ENCODE data around the gene STK10. TPM values are rescaled to one million over a fixed set of nuclear protein-coding genes. Genes with fewer than 3 reads are reported as not detected.

STK10 gene
- polyA plus RNA-seq, 1 donor (not counting 4 experiments of a cell fraction or from before 2014, with no cell fraction given): 19.8 TPM

DNA sequence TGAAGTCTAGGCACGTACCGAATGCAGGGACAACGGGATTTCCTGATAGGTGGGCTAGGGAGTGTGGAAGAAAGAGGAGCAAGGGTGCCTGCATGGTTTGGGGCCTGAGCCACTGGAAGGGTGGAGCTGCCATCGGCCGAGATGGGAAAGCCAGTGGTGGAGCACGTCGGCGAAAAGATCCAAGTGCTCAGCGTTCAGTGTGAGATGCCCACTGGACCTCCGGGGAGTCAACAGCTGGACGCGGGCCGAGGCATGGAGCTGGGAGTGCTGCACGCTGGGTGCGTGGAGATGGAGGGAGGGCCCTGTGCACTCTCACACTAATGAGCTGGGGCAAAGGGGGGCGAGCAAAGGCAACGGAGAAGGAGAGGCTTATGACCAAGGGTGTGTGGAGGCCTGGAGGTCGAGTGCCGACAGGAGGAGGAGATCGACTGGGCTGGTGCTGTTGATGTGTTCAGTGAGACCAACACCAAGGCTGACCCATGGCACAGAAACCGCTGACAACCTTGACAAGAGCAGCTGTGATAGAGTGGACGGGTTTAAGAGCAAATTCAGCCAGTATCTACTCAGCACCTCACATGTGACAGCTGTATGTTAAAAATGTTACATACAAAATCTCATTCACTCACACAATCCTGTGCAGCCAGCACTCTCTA, 85.7 kb downstream of the STK10 start:
- FAIRE-seq (no peak), DNase-seq (ENCODE audit: low read depth, low spot score) (no peak)
- TF ChIP-seq EZH2 (IDR thresholded peaks at IDR 0.05; ENCODE audit: low read length) (no peak), CTCF (optimal IDR thresholded peaks at IDR 0.05 in 1 of 3, IDR thresholded peaks at IDR 0.05 in 1 of 3, conservative IDR thresholded peaks at IDR 0.05 in 1 of 3; ENCODE audit: extremely low read depth in 1 of 3, insufficient read depth in 2 of 3, low read length in 3 of 3) (no peak)
- H3K27ac ChIP-seq (ENCODE audit: control insufficient read depth, insufficient read depth, low read length): no peak overlapping the region
- dilution Hi-C loops (cut with MboI; ENCODE audit: extremely low pct_ligation_motif_present, low sequenced_read_pairs): no loop called here
- H3K4me2 ChIP-seq (ENCODE audit: control insufficient read depth, extremely low read depth, insufficient read depth, low read depth, low read length): peak overlapping the region; percentile 85
- no peaks in the 10 kb centered on the region for H4K20me1 ChIP-seq (ENCODE audit: control insufficient read depth, extremely low read depth, insufficient read depth, low read length)
- H3K4me1 ChIP-seq (ENCODE audit: control insufficient read depth, extremely low read depth, insufficient read depth, low read length): peaks cover 35% of the 10 kb centered on the region
- H3K79me2 ChIP-seq (ENCODE audit: control insufficient read depth, insufficient read depth, low read length): peaks cover 1% of the 10 kb centered on the region
- H3K27me3 ChIP-seq (ENCODE audit: control insufficient read depth, extremely low read depth, insufficient read depth, low read length): no peaks in the 10 kb centered on the region
- H3K4me3 ChIP-seq (ENCODE audit: control insufficient read depth in 2 of 3, extremely low read depth in 1 of 3, insufficient read depth in 2 of 3, low read depth in 1 of 3, low read length in 3 of 3): no peak overlapping the region
- H2AFZ ChIP-seq (ENCODE audit: control insufficient read depth, low read length): no peak overlapping the region
- no peaks in the 10 kb centered on the region for H3K9me3 ChIP-seq (ENCODE audit: control insufficient read depth, low read depth, low read length)
- no peak overlapping the region for H3K9ac ChIP-seq (ENCODE audit: control insufficient read depth, extremely low read depth, insufficient read depth, low read length)
- H3K9me1 ChIP-seq (ENCODE audit: control insufficient read depth, extremely low read depth, insufficient read depth, low read length): peaks cover 3% of the 10 kb centered on the region
- H3K36me3 ChIP-seq (ENCODE audit: control insufficient read depth in 2 of 2, extremely low read depth in 1 of 2, insufficient read depth in 2 of 2, low read length in 2 of 2): peaks cover 18 to 29% of the 10 kb centered on the region in 2 experiments

- peak; percentile 39 for FAIRE-seq
- H2AFZ ChIP-seq (ENCODE audit: control insufficient read depth, low read length): no peak overlapping the region
These were observed 86.3 kb downstream of the STK10 start for GRCh38 chr5:172101547-172102217.

More at GRCh38 chr5:172101547-172102217, 86.3 kb downstream of the STK10 start:
- peaks cover 1% of the 10 kb centered on the region for H3K79me2 ChIP-seq (ENCODE audit: control insufficient read depth, insufficient read depth, low read length)
- H3K9me1 ChIP-seq (ENCODE audit: control insufficient read depth, extremely low read depth, insufficient read depth, low read length): peaks cover 3% of the 10 kb centered on the region
- H3K9me3 ChIP-seq (ENCODE audit: control insufficient read depth, low read depth, low read length): no peaks in the 10 kb centered on the region
- no peak overlapping the region for H3K27ac ChIP-seq (ENCODE audit: control insufficient read depth, insufficient read depth, low read length)
- no peaks in the 10 kb centered on the region for H3K27me3 ChIP-seq (ENCODE audit: control insufficient read depth, extremely low read depth, insufficient read depth, low read length)
- peaks cover 28% of the 10 kb centered on the region for H3K4me1 ChIP-seq (ENCODE audit: control insufficient read depth, extremely low read depth, insufficient read depth, low read length)
- no peak for DNase-seq (ENCODE audit: low read depth, low spot score)
- H3K36me3 ChIP-seq (ENCODE audit: control insufficient read depth in 2 of 2, extremely low read depth in 1 of 2, insufficient read depth in 2 of 2, low read length in 2 of 2): peaks cover 18 to 28% of the 10 kb centered on the region in 2 experiments
- H4K20me1 ChIP-seq (ENCODE audit: control insufficient read depth, extremely low read depth, insufficient read depth, low read length): no peaks in the 10 kb centered on the region
- no peak for TF ChIP-seq EZH2 (IDR thresholded peaks at IDR 0.05; ENCODE audit: low read length)
- TF ChIP-seq CTCF (optimal IDR thresholded peaks at IDR 0.05 in 1 of 3, IDR thresholded peaks at IDR 0.05 in 1 of 3, conservative IDR thresholded peaks at IDR 0.05 in 1 of 3; ENCODE audit: extremely low read depth in 1 of 3, insufficient read depth in 2 of 3, low read length in 3 of 3): no peak
- no peak overlapping the region for H3K4me2 ChIP-seq (ENCODE audit: control insufficient read depth, extremely low read depth, insufficient read depth, low read depth, low read length)
- dilution Hi-C loops (cut with MboI; ENCODE audit: extremely low pct_ligation_motif_present, low sequenced_read_pairs): no loop called here
- no peak overlapping the region for H3K9ac ChIP-seq (ENCODE audit: control insufficient read depth, extremely low read depth, insufficient read depth, low read length)
- no peak overlapping the region for H3K4me3 ChIP-seq (ENCODE audit: control insufficient read depth in 2 of 3, extremely low read depth in 1 of 3, insufficient read depth in 2 of 3, low read depth in 1 of 3, low read length in 3 of 3)
